T-helper 2 cell (primary cell): ENCODE results near the gene EIF3D.

Experiments
- DNase-seq, 5 experiments: peaks; one replicate each; pipeline versions ENCODE4 v3.0.0 to v3.0.0-alpha.2; 2012 to 2022

The EIF3D gene

GRCh38 chr22:36506637-36507517 lies 22.1 kb downstream of the EIF3D start, which contains the start of gene FOXRED2:
Gene FOXRED2, minus strand, starts transcription at chr22:36507040. Its CDS starts 618 bp downstream, at chr22:36506422.
- peak; percentile 78 to 92 (median 85) for DNase-seq

- no peak for DNase-seq
These were observed 22.8 kb downstream of the EIF3D start for GRCh38 chr22:36505998-36506635.

- DNase-seq, result no peak
These were observed 30.9 kb downstream of the EIF3D start for GRCh38 chr22:36497910-36498665.

- no peak for DNase-seq
These were observed 35.3 kb downstream of the EIF3D start for GRCh38 chr22:36493690-36494110.

- DNase-seq, result no peak
These were observed 36.9 kb downstream of the EIF3D start for GRCh38 chr22:36492109-36492508.

- DNase-seq, result no peak
These were observed 37.8 kb downstream of the EIF3D start for GRCh38 chr22:36491155-36491554.

- peak in 4 of 5 experiments; percentile 43 to 70 (median 50) for DNase-seq
These were observed 42.2 kb downstream of the EIF3D start for GRCh38 chr22:36486619-36487384.

GRCh38 chr22:36481393-36482168 lies 47.4 kb downstream of the EIF3D start, which contains the start of gene TXN2:
Gene TXN2, minus strand, starts transcription at chr22:36481640. Its CDS starts 803 bp downstream, at chr22:36480837.
- peak; percentile 89 to 98 (median 95) for DNase-seq

GRCh38 chr22:36480941-36481392 lies 48.0 kb downstream of the EIF3D start:
- DNase-seq, result no peak

GRCh38 chr22:36478966-36479365 lies 50.0 kb downstream of the EIF3D start:
- no peak for DNase-seq

GRCh38 chr22:36475341-36475740 lies 53.6 kb downstream of the EIF3D start:
- no peak for DNase-seq

- no peak for DNase-seq
These were observed 56.3 kb downstream of the EIF3D start for GRCh38 chr22:36472689-36473088.

GRCh38 chr22:36471341-36471821 lies 57.6 kb downstream of the EIF3D start:
- no peak for DNase-seq

GRCh38 chr22:36470994-36471331 lies 58.0 kb downstream of the EIF3D start:
- DNase-seq, result no peak

GRCh38 chr22:36470162-36470993 lies 58.6 kb downstream of the EIF3D start:
- peak; percentile 57 to 88 (median 74) for DNase-seq

- DNase-seq, result no peak
These were observed 59.8 kb downstream of the EIF3D start for GRCh38 chr22:36469094-36469710.

GRCh38 chr22:36467946-36468345 lies 61.0 kb downstream of the EIF3D start:
- DNase-seq, result no peak

- no peak for DNase-seq
These were observed 61.7 kb downstream of the EIF3D start for GRCh38 chr22:36467042-36467810.

GRCh38 chr22:36466258-36466657 lies 62.7 kb downstream of the EIF3D start:
- no peak for DNase-seq
